DOHH2 (cell line): Measurements from ENCODE around the gene PARP8.
"Not testable (repeated sequence)": the region's sequence is repeated elsewhere in the genome, so short reads cannot be mapped to it uniquely, and the experiment has no call there.

Source experiments
- H3F3A ChIP-seq: fragments of 200-600 bp; sonication (generic), shearing (Covaris generic); 2 replicates; pipeline ENCODE4 v1.6.0; 2016; ENCODE audit warnings: antibody characterized with exemption, mild to moderate bottlenecking; ENCODE audit not compliant: control insufficient read depth, insufficient read depth
- H3K27ac ChIP-seq: fragments of 200-600 bp; sonication (generic); 2 replicates; pipeline ENCODE4 v1.5.1; 2014; ENCODE audit warnings: low read depth, mild to moderate bottlenecking, low read length, moderate library complexity
- H3K27me3 ChIP-seq: fragments of 200-600 bp; sonication (generic); 2 replicates; pipeline ENCODE4 v1.6.1; 2014; ENCODE audit warnings: mild to moderate bottlenecking, low read length, mixed read lengths; ENCODE audit not compliant: control insufficient read depth
- H3K36me3 ChIP-seq: fragments of 200-600 bp; sonication (generic); 2 replicates; pipeline ENCODE4 v1.6.1; 2014; ENCODE audit warnings: mild to moderate bottlenecking, low read length, moderate library complexity, mixed read lengths; ENCODE audit not compliant: control insufficient read depth
- H3K4me1 ChIP-seq: fragments of 200-600 bp; sonication (generic); 2 replicates; pipeline ENCODE4 v1.6.1; 2014; ENCODE audit warnings: mild to moderate bottlenecking, low read length, mixed read lengths; ENCODE audit not compliant: control insufficient read depth
- H3K4me2 ChIP-seq: fragments of 200-600 bp; sonication (generic); 2 replicates; pipeline ENCODE4 v1.6.0; 2014; ENCODE audit warnings: mild to moderate bottlenecking, low read length, moderate library complexity
- H3K4me3 ChIP-seq: fragments of 200-600 bp; sonication (generic); 2 replicates; pipeline ENCODE4 v1.5.1; 2014; ENCODE audit warnings: mild to moderate bottlenecking, low read length, mixed read lengths
- H3K79me2 ChIP-seq: fragments of 200-600 bp; sonication (generic); 2 replicates; pipeline ENCODE4 v1.6.1; 2014; ENCODE audit warnings: mild to moderate bottlenecking, low read length, mixed read lengths; ENCODE audit not compliant: control insufficient read depth
- H3K9me2 ChIP-seq: fragments of 200-600 bp; sonication (generic); replicated peaks from 2 replicates; pipeline ENCODE4 v1.6.1; 2014; ENCODE audit warnings: mild to moderate bottlenecking, low read length, mixed read lengths; ENCODE audit not compliant: control insufficient read depth
- H3K9me3 ChIP-seq: fragments of 200-600 bp; sonication (generic); 2 replicates; pipeline ENCODE4 v1.6.1; 2014; ENCODE audit warnings: antibody characterized with exemption, low read length, mixed read lengths; ENCODE audit not compliant: control insufficient read depth, insufficient read depth
- H4K20me1 ChIP-seq: fragments of 200-600 bp; sonication (generic); 2 replicates; pipeline ENCODE4 v1.6.0; 2014; ENCODE audit warnings: low read depth, mild to moderate bottlenecking, antibody characterized with exemption, low read length, moderate library complexity; ENCODE audit not compliant: control insufficient read depth, insufficient read depth
- EZH2phosphoT487 ChIP-seq: fragments of 200-600 bp; sonication (generic); IDR thresholded peaks from 2 replicates; pipeline ENCODE4 v1.6.1; 2017; ENCODE audit warnings: borderline replicate concordance, mild to moderate bottlenecking, antibody characterized with exemption, low read length, moderate library complexity, mixed read lengths
- TF ChIP-seq, protein P1 (sequence below): fragments of 200-600 bp; sonication (generic); IDR thresholded peaks from one replicate; pipeline ENCODE4 v1.5.1; 2014; ENCODE audit warnings: antibody characterized with exemption, mild to moderate bottlenecking, low read depth, low read length; ENCODE audit not compliant: poor library complexity, severe bottlenecking

Gene PARP8

DNA sequence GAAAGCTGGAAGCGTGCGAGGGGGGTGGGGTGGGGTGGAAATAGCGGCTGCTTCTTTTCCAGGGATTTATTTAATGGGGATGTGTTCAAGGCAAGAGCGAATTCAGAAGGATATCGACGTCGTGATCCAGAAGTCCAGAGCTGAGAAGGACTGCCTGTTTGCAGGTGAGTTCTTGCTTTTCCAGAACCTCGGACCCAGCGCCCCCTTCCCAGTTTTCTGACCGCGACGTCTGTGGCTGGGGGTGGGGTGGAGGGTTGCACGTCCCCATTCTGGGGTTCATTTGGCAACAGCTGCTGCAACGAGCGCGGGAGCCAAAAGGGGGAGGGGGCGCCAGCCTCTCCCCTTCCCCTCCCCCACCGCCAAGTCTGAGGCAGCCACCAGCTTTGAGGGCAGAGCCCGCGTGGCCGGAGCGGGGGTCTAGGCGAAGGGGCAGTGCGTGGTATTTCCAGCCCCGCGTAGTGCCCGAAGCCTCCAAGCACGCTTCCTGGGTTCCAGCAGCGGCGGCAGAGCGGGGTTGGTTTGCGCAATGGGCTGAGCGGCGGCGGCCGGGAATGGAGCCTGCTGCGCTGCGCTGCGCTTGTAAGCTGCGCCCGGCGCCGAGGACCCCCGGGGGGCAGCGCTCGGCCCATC lies 701 bp downstream of the PARP8 start:
- peak overlapping the region; percentile 89 for H3K27ac ChIP-seq

DNA sequence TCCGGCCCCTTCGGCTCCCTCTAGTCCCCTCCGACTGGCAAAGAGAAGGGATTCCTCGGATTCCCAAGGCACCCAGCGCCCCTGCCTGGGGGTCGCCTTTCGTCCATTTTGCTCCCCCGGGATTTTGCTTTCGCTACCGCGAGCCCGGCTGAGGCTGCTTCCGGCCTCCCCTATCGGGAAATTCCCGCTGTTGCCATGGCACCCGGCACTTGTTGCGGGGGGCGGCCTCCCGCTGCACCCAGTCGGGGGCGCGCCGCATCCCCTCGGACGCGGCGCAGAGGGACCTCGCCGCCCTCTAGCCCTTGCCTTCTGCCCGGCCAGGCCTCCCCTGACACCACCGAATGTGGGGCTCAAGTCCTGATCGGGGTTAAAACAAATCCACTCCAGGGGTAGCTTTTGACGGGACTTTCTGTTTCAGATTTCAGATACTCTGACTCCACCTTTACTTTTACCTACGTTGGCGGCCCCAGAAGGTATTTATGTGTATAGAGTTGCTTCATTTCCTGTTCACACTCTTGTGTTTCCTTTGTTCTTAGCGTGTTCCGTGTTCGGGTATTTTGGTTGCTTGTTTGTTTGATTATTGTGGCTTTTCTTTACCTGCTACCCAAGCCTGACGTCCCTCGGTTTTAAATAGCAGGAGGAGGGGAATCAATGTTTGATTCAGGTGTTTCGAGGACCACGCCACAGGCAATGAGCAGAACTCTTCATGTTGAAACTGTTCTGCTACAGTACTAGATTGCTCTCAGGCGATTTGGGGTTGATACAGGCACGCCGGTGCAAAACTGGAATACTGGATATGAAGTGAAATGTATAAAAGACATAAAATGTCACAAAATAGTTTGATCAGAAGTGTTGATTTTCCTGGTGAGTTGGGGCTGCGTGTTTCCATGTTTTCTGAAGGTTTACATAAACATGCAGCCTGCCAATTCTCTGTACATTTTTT lies 1.5 kb downstream of the PARP8 start:
- H3K4me3 ChIP-seq: peak overlapping the region; percentile 96
- H3K9me3 ChIP-seq: no peaks in the 10 kb centered on the region
- H3K9me2 ChIP-seq: no peaks in the 10 kb centered on the region
- no peak for TF ChIP-seq EZH2phosphoT487
- TF ChIP-seq, protein P1, sequence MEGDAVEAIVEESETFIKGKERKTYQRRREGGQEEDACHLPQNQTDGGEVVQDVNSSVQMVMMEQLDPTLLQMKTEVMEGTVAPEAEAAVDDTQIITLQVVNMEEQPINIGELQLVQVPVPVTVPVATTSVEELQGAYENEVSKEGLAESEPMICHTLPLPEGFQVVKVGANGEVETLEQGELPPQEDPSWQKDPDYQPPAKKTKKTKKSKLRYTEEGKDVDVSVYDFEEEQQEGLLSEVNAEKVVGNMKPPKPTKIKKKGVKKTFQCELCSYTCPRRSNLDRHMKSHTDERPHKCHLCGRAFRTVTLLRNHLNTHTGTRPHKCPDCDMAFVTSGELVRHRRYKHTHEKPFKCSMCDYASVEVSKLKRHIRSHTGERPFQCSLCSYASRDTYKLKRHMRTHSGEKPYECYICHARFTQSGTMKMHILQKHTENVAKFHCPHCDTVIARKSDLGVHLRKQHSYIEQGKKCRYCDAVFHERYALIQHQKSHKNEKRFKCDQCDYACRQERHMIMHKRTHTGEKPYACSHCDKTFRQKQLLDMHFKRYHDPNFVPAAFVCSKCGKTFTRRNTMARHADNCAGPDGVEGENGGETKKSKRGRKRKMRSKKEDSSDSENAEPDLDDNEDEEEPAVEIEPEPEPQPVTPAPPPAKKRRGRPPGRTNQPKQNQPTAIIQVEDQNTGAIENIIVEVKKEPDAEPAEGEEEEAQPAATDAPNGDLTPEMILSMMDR: no peak
- peaks cover 37% of the 10 kb centered on the region for H3K36me3 ChIP-seq
- peak overlapping the region; percentile 83 for H3K4me2 ChIP-seq
- peaks cover 13% of the 10 kb centered on the region for H3F3A ChIP-seq
- peak overlapping the region; percentile 89 for H3K27ac ChIP-seq
- peaks cover 48% of the 10 kb centered on the region for H3K4me1 ChIP-seq
- H3K27me3 ChIP-seq: no peaks in the 10 kb centered on the region
- H4K20me1 ChIP-seq: no peaks in the 10 kb centered on the region
- peaks cover 58% of the 10 kb centered on the region for H3K79me2 ChIP-seq

More for the DNA sequence above, 701 bp downstream of the PARP8 start:
- Histone ChIP-seq H3K4me3 (peak overlapping the region; percentile 96), H3K4me1 (peaks cover 42% of the 10 kb centered on the region), H3K79me2 (peaks cover 50% of the 10 kb centered on the region), H3K9me3 (no peaks in the 10 kb centered on the region), H3K36me3 (peaks cover 32% of the 10 kb centered on the region), H3K27me3 (no peaks in the 10 kb centered on the region), H3K4me2 (peak overlapping the region; percentile 83), H3F3A (peaks cover 13% of the 10 kb centered on the region), H4K20me1 (no peaks in the 10 kb centered on the region), H3K9me2 (no peaks in the 10 kb centered on the region)
- no peak for TF ChIP-seq EZH2phosphoT487
- TF ChIP-seq, protein P1: no peak

DNA sequence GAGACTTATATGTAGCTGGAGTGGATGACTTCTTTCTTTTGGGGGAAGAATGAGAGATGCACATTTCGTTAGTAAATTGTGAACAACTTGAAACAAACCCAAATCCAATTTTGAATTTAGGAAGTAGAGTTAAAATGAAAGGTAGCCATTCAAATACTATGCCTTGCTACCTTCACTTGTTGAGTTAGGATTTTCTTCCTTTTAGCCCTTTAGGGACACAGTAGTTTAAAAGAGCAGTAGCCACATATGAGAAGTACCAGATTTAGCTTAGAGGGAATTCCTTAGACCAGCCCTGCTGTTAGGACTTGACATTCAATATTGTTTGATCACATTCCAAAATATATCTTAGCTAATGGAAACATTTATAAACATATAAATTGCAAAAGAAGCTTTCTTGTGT lies 2.2 kb downstream of the PARP8 start:
- H3K27ac ChIP-seq: peak overlapping the region; percentile 89
- peaks cover 13% of the 10 kb centered on the region for H3F3A ChIP-seq
- H3K4me1 ChIP-seq: peaks cover 50% of the 10 kb centered on the region
- H3K27me3 ChIP-seq, H4K20me1 ChIP-seq, H3K9me2 ChIP-seq, H3K9me3 ChIP-seq: not testable (repeated sequence)
- H3K4me3 ChIP-seq: peak overlapping the region; percentile 96
- H3K79me2 ChIP-seq: peaks cover 65% of the 10 kb centered on the region
- peaks cover 41% of the 10 kb centered on the region for H3K36me3 ChIP-seq
- H3K4me2 ChIP-seq: peak overlapping the region; percentile 83

DNA sequence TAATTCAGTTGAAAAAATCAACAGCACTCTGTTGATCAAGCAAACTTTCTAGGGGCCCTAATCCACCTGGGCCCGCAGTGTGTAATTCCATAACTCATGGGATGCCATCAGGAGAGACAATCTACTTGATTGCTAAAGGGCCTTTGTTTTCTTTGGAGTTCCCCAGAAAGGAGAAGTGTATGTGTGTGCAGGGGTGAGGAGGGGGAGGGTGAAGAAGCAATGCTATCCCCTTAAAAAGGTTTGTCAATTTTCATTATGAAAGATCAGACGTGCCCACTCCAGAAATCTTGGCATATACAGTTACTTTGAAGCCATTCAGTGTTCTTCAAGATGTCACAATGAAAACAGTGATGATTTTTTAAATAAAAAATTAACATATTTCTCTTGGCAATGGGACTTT lies 6.2 kb downstream of the PARP8 start:
- Histone ChIP-seq H3K36me3 (peaks cover 47% of the 10 kb centered on the region), H3F3A (no peaks in the 10 kb centered on the region; the same call in 1 of the 2 replicates), H4K20me1 (no peaks in the 10 kb centered on the region), H3K27ac (no peak overlapping the region), H3K27me3 (no peaks in the 10 kb centered on the region), H3K4me3 (no peak overlapping the region), H3K79me2 (peaks cover 97% of the 10 kb centered on the region), H3K9me3 (no peaks in the 10 kb centered on the region), H3K4me2 (peak overlapping the region; percentile 13), H3K4me1 (peaks cover 45% of the 10 kb centered on the region), H3K9me2 (no peaks in the 10 kb centered on the region)
- TF ChIP-seq, protein P1: no peak
- no peak for TF ChIP-seq EZH2phosphoT487

DNA sequence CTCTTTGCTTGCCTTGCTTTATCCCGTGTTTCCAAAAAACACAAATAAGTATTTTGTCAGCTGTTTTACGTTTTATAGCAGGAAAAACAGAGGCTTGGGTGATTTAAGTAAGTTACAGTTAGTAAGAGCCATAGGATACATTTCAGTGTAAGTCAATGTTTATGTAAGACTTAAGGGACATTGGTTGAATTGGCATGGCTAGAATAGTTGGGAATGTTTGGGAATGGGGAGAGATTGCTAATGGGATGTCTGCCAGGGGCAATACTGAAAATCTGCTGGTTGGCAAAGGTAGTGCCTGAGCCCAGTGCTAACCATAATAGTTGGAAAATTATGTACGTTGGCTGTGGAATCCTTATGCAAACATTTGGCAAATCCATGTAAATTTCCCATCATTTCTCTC lies 7.0 kb downstream of the PARP8 start:
- not testable (repeated sequence) for H3K9me3 ChIP-seq, H4K20me1 ChIP-seq, H3K27me3 ChIP-seq, H3F3A ChIP-seq, H3K4me3 ChIP-seq, H3K4me2 ChIP-seq, H3K27ac ChIP-seq, H3K9me2 ChIP-seq
- Histone ChIP-seq H3K4me1 (peaks cover 45% of the 10 kb centered on the region), H3K36me3 (peaks cover 44% of the 10 kb centered on the region), H3K79me2 (peaks cover 95% of the 10 kb centered on the region)
